GM15510 (cell line): ENCODE measurements around the gene SLC8A3.

Source experiments
- POLR2A ChIP-seq: IDR thresholded peaks from 3 replicates; pipeline ENCODE4 v1.6.1; 2011; ENCODE audit warnings: borderline replicate concordance; ENCODE audit not compliant: insufficient read length; ENCODE audit errors: extremely low read depth

Gene SLC8A3, protein sequence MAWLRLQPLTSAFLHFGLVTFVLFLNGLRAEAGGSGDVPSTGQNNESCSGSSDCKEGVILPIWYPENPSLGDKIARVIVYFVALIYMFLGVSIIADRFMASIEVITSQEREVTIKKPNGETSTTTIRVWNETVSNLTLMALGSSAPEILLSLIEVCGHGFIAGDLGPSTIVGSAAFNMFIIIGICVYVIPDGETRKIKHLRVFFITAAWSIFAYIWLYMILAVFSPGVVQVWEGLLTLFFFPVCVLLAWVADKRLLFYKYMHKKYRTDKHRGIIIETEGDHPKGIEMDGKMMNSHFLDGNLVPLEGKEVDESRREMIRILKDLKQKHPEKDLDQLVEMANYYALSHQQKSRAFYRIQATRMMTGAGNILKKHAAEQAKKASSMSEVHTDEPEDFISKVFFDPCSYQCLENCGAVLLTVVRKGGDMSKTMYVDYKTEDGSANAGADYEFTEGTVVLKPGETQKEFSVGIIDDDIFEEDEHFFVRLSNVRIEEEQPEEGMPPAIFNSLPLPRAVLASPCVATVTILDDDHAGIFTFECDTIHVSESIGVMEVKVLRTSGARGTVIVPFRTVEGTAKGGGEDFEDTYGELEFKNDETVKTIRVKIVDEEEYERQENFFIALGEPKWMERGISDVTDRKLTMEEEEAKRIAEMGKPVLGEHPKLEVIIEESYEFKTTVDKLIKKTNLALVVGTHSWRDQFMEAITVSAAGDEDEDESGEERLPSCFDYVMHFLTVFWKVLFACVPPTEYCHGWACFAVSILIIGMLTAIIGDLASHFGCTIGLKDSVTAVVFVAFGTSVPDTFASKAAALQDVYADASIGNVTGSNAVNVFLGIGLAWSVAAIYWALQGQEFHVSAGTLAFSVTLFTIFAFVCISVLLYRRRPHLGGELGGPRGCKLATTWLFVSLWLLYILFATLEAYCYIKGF

DNA sequence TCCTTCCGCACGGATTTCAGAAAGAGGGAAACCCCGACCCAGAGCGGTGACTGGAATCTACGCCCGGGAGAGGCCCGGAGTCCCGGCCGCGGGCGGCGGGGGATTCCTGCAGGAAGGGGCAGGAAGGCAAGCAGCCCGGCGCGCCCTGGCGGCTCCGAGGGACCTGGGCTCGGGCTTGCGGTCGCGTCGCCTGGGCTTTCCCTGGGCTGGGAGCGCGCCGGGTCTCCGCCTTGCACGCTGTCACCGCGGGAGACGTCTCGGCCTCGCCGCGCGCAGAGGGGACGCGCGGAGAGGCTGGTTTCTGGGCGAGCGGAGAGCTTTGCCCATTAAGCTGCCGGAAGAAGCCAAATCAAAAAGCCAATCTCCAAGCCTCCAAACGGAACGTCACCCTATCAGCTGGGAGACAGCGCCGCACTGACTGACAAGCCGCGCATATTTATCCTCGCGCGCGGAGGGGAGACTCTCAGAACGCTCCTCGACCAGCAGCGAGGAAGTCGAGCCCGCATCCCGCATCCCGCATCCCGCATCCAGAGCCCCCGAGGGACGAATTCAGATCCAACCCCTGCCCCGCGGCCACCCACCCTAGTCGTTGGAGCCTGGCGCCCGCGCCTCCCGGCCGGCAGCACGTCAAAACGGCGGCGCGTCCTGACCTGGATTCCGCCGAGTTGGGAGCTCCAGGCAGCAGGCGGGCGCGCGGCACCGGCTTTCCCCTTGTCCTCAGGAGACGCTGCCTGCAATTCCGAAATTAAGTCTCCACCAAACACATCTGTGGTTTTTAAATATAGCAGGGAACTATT is at the start of gene SLC8A3:
Gene SLC8A3, minus strand, starts transcription at position 293 of the 797 bp plus-strand sequence. CDS start 20,529 bp downstream, outside the sequence.
- TF ChIP-seq POLR2A: peak; percentile 48

DNA sequence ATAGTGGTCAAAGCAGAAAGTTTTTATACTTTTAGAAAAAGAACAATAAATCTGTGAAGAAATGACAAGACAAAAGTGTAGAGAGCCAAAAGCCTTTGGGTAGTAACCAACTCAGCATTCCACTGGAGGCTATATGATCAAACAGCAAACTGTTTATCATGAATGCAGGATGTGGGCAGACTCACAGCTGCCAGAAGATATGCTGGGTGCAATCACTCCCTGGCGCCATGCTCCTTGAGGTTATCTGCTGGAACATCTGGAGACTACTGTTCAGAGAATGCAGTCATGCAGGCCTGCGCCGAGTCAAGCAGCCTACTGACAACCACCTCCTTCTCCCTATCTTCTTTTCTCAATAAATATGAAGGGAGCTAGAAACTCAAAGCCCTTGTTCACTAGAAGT is 49.0 kb upstream of the SLC8A3 start:
- TF ChIP-seq POLR2A: no peak

DNA sequence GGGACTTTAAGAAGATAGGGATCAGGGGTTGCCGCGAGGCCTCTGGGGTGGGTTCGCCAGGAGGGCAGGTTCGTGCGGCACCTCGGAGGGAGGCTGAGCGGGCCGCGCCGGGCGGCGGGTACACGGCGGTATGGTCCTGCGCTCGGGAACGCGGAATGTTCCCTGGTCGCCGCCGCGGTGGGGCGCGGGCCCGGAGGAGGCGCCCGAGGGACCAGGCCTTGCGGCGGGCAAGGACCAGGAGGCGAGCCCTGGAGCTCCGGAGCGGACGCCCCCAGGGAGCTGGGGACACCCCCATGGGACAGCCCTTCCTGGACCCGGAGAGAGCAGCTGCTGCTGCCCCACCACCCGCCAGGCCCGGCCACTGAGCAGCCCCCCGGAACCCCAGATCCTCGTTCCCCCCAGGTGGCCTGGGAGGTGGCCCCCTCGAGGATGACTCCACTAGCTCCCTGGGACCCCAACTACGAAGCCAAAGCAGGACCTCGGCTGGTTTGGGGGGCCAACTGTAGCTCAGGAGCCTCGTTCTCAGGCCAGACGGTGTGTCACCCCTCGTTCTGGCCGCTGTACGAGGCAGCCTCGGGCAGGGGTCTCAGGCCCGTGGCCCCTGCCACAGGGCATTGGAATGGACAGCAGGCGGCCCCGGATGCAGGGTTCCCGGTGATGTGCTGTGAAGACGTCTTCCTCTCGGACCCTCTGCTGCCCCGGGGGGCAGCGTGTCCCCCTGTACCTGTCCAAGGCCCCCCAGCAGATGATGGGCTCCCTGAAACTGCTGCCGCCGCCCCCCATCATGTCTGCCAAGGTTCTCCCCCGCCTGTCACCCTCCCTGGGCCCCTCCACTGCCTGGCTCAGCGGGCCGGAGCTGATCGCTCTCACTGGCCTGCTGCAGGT is 45.6 kb upstream of the SLC8A3 start:
- TF ChIP-seq POLR2A: no peak

DNA sequence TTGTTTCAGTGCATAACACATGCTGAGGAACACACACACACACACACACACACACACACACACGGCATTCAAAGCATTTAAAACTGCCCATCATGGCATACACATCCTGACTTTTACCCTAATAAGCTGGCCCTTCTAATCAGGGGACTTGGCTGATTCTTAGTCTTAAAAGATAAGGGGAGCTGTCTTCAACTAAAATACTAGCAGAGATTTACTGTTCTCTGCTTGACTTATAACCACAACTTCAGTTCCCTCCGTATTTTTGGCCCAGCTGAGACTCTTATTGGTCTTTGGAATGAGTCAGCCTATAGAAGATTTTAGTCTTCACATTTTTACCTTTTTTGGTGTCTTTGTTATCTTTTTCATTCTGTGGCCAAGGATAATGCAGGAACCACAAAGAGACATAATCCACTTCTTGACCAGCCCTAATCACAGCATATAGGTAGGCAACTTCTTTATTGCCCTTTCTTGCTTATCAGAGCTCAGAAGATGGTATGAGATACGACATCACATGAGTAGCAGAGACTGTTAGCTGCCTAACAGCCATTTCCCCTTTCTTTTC is 25.1 kb upstream of the SLC8A3 start:
- no peak for TF ChIP-seq POLR2A

DNA sequence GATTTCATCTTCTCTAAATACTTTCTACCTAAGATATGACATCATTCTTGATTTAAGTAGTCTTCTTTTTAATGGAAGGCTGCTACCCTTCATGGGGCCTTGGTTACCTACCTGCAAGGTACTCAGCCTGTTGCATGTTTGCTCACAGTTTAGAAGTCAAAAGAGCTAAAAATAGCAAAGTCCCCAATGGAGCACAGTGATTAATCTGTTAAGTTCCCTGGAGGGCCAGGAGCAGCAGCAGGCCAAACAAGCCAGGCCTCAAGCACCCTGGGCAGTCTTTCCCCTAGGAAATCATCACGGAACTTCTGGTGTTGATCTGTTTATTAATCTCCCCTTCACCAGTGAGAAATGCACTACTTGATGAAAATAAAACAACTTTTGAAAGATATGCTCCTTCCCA is 24.0 kb upstream of the SLC8A3 start:
- no peak for TF ChIP-seq POLR2A

DNA sequence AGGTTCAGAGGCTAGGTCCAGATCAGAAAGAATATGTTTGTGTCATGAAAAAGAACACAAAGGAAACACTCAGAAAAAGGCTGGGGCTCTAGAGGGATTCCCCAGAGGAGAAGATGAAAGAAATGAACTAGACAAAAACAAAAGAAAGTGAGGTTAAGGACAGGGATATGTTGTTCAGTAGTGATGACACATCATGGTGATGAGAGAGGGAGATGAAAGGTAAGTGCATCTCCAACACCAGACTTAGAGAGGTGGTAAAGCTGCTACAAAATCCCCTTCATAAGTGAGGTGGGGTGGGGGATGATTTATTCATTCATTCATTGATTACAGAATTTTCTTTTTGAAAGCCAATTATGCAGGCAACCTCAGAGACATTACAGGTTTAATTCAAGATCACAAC is 19.6 kb upstream of the SLC8A3 start:
- TF ChIP-seq POLR2A: no peak

DNA sequence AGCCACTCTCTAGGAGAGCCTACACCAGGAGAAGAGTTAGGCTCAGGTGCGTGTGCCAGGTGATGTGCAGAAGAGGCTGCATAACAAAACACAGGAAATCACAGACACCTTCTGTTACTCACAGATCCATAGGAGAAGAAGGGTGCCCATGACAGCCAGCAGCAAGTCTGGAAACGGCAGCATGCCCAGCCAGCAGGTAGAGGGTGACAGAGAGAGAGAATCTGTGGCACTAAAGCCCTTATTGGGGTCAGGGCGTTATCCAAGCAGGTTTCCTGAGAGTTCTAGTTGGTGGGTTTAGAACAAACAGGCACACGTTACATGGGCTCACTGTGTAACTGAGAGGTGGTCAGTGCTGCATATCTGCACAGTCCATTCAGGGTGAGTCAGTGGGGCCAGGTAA is 14.9 kb upstream of the SLC8A3 start:
- TF ChIP-seq POLR2A: no peak

DNA sequence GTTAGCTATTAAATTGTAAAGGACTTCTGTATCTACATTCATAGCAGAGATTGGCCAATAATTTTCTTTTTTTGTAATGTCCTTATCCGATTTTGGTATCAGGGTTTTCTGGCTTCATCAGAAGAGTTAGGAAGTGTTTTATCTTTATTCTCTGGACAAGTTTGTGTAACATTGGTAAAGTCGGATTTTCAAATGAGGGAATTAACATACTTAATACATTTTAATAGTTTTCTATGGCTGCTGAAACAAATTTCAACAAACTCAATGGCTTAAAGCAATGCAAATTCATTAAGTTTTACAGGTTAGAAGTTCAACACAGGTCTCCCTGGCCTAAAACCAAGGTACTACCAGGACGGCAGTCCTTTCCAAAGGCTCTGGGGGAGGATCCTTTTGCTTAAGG is 13.2 kb upstream of the SLC8A3 start:
- no peak for TF ChIP-seq POLR2A

DNA sequence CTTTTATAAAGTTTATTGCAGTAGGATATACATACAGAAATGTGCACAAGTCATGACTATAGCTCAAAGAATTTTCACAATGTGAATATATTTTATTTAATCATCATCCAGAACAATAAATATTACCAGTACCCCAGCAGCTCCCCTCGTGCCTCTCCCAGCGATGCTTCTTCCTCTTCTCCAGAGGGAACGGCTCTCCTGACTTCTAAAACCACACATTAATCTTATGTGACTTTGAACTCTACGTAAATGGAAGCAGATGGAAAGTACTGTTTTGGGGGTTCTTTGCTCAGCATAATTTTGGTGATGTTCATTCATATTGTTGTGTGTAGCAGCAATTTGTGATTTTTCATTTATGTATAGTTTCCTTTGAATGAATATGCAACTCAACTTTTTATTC is 4.6 kb upstream of the SLC8A3 start:
- TF ChIP-seq POLR2A: no peak

DNA sequence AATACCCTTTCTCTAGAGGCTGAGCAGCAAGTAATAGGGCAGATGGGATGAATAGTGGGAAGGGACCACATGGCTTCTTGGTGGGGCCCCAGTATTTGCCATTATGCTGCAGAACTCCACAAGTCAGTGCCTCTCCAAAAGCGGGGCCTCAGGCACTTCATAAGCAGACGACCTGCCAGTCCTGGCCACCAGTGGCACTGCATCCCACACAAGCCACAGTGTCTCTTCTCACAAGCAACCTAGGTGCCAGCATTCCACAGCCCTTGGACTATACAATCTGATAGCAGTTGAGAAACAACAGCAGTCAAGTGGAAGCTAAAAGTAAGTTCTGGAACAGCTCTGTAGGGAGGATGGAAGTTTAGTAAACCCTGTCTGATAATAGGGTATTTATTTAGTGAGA is 4.2 kb upstream of the SLC8A3 start:
- TF ChIP-seq POLR2A: no peak

DNA sequence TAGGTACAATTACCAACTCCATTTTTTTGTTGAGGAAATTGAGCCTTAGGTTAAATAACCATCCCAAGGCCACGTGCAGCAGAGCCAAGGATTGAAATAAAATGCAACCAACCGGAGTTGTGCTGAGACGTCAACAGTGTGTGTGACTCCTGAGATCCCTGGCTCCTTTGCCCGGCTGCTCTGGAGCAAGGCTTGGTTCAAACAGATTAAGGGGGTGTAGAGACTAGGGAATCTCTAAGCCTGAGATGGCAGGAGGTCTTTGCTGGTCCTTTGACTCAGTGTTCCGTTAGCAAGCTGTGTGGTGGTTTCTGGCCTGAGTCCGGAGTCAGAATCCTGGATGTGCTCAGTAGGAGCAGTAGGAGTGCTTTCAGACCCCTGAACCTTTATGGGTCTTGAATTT is 1.4 kb upstream of the SLC8A3 start:
- TF ChIP-seq POLR2A: no peak

DNA sequence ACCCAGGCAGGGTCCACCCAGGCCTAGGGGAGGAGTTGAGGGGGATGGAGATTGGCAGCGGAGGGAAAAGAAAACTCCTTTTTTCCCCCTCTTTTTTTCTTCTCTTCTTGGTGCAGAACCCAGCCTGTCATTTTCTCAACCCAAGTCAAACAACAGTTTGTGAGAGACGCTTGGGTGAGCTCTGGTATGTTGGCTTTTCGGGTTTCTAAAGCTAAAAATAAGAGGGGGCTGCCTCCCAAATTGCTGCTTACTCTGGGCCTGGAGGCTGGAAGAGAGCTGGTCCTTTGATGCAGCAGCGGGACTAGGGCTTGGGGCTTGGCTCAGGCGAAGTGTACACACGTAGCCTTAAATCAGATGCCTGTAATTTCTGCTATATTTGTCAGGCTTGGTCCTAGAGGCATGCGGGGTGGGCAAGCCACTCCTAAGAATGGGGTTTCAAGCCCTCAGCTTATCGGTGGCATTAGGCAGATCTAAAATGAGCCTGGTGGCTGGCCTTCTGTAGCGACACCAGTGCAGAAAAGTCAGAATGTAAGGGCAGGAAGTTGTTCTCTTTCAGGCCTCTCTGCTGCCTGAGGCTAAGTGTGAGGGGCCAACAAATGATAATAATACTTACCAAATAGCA is 816 bp upstream of the SLC8A3 start:
- TF ChIP-seq POLR2A: no peak

DNA sequence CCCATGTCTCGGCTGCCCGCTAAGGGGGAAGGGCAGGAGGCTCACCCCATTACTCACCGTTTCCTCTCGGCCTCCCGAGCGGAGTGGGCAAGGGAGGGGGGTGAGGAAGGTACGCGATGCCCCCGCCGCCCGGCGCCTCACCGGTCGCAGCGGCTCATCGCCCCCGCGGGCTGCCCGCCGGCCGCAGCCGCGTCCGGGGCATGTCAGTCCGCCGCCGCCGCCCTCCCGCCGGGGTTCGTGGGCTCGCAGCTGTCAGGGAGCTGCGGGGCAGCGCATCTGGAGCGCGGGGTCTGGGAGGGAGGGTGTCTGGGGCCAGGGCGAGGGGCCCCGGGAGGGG is 461 bp downstream of the SLC8A3 start:
- TF ChIP-seq POLR2A: no peak
